ENCODE results near the gene NDUFS2. TPM values are rescaled to one million over a fixed set of nuclear protein-coding genes. Genes with fewer than 3 reads are reported as not detected.

Gene NDUFS2
- total and polyA plus RNA-seq, 10 of the 15 experiments (the other 5 are each of a cell fraction or from before 2014, with no cell fraction given) = 66.5 to 215 (median 148) TPM

DNA sequence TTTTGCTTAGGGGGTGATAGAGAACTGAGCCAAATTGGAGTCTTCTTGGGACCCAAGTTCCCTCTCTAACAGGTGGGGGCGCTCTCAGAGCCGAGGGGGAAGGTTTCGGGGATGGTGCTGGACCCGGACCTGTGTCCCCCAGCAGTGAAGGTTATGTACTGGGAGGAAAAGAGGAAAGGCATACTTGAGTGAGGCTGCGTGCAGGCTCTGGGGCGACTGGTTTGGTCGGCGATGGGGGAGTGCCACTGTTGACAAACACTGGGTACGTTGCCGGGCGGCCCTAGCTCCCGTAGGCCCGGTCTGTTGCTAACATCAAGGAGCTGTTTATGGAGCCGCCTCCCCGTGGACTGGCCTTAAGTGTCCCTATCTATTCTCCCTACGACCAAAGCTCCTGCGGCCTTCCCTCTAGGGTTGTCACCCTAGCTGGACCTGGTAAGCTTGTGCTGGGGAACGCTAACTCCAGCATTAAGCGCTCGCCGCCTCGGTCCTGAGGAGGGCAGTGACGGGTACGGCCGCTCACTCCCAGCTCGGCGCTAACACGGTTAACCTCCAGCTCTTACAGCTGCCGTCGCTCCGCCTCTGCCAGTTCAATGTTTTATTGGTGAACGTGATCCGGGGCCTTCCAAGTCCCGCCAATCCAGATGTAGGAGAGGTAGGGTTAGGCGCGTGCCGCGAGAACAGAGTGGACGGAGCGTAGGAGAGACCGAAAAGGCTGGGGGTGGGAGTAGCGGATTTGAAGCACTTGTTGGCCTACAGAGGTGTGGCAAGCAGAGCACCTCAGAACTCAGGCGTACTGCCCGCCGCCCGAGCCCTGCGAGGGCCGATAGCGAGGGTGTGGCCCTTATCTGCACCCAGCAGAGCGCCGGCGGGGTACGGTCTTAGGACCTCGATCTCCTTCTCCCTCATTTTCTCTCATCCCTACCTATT, 36.2 kb upstream of the NDUFS2 start, which contains the start of gene PPOX (continued):
- TF ChIP-seq SRF (IDR thresholded peaks at IDR 0.05; ENCODE audit: low read depth in 2 of 2, low read length in 2 of 2) (no peak), ZNF384 (IDR thresholded peaks at IDR 0.05; ENCODE audit: borderline replicate concordance, low read depth, low read length) (no peak), TBL1XR1 (IDR thresholded peaks at IDR 0.05; ENCODE audit: low read depth, low read length) (0 out of 2 replicates have a peak, but pooled peaks have one; percentile 35), PAX5 (IDR thresholded peaks at IDR 0.05; ENCODE audit: borderline replicate concordance, low read depth, low read length) (no peak), NR2F1 (conservative IDR thresholded peaks at IDR 0.05) (no peak; the same call in 1 of the 2 replicates), YY1 (IDR thresholded peaks at IDR 0.05; ENCODE audit: low read depth, low read length) (peak; percentile 70), NR2C2 (IDR thresholded peaks at IDR 0.05; ENCODE audit: borderline replicate concordance, control insufficient read depth, insufficient read length, low read depth) (no peak), JUNB (IDR thresholded peaks at IDR 0.05) (no peak), STAT1 (conservative IDR thresholded peaks at IDR 0.05) (no peak), ZNF622 (IDR thresholded peaks at IDR 0.05) (no peak), SREBF2 (IDR thresholded peaks at IDR 0.05; ENCODE audit: low read length) (no peak), POU2F2 (IDR thresholded peaks at IDR 0.05; ENCODE audit: borderline replicate concordance, low read depth, low read length) (no peak), SUZ12 (IDR thresholded peaks at IDR 0.05; ENCODE audit: unreplicated experiment) (no peak), MXI1 (IDR thresholded peaks at IDR 0.05; ENCODE audit: low read depth, low read length) (0 out of 2 replicates have a peak, but pooled peaks have one; percentile 55), SIX5 (IDR thresholded peaks at IDR 0.05; ENCODE audit: low read depth, low read length, severe bottlenecking) (peak; percentile 33), CBFB (IDR thresholded peaks at IDR 0.05; ENCODE audit: low read depth) (peak; percentile 73), CREM (IDR thresholded peaks at IDR 0.05; ENCODE audit: low read depth) (peak; percentile 51; the same call in 1 of the 2 replicates), BCL11A (IDR thresholded peaks at IDR 0.05; ENCODE audit: low read depth, low read length) (no peak)
- TF ChIP-seq, protein P1, sequence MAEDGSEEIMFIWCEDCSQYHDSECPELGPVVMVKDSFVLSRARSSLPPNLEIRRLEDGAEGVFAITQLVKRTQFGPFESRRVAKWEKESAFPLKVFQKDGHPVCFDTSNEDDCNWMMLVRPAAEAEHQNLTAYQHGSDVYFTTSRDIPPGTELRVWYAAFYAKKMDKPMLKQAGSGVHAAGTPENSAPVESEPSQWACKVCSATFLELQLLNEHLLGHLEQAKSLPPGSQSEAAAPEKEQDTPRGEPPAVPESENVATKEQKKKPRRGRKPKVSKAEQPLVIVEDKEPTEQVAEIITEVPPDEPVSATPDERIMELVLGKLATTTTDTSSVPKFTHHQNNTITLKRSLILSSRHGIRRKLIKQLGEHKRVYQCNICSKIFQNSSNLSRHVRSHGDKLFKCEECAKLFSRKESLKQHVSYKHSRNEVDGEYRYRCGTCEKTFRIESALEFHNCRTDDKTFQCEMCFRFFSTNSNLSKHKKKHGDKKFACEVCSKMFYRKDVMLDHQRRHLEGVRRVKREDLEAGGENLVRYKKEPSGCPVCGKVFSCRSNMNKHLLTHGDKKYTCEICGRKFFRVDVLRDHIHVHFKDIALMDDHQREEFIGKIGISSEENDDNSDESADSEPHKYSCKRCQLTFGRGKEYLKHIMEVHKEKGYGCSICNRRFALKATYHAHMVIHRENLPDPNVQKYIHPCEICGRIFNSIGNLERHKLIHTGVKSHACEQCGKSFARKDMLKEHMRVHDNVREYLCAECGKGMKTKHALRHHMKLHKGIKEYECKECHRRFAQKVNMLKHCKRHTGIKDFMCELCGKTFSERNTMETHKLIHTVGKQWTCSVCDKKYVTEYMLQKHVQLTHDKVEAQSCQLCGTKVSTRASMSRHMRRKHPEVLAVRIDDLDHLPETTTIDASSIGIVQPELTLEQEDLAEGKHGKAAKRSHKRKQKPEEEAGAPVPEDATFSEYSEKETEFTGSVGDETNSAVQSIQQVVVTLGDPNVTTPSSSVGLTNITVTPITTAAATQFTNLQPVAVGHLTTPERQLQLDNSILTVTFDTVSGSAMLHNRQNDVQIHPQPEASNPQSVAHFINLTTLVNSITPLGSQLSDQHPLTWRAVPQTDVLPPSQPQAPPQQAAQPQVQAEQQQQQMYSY (CRISPR knock-in tag; IDR thresholded peaks at IDR 0.05) = no peak
- TF ChIP-seq, protein P2, sequence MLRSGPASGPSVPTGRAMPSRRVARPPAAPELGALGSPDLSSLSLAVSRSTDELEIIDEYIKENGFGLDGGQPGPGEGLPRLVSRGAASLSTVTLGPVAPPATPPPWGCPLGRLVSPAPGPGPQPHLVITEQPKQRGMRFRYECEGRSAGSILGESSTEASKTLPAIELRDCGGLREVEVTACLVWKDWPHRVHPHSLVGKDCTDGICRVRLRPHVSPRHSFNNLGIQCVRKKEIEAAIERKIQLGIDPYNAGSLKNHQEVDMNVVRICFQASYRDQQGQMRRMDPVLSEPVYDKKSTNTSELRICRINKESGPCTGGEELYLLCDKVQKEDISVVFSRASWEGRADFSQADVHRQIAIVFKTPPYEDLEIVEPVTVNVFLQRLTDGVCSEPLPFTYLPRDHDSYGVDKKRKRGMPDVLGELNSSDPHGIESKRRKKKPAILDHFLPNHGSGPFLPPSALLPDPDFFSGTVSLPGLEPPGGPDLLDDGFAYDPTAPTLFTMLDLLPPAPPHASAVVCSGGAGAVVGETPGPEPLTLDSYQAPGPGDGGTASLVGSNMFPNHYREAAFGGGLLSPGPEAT (IDR thresholded peaks at IDR 0.05; ENCODE audit: low read depth) = peak; percentile 99
- TF ChIP-seq, protein P3, sequence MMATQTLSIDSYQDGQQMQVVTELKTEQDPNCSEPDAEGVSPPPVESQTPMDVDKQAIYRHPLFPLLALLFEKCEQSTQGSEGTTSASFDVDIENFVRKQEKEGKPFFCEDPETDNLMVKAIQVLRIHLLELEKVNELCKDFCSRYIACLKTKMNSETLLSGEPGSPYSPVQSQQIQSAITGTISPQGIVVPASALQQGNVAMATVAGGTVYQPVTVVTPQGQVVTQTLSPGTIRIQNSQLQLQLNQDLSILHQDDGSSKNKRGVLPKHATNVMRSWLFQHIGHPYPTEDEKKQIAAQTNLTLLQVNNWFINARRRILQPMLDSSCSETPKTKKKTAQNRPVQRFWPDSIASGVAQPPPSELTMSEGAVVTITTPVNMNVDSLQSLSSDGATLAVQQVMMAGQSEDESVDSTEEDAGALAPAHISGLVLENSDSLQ (IDR thresholded peaks at IDR 0.05) = peak; percentile 79
